Medulla oblongata (tissue), 1 donor: Measurements from ENCODE around the gene OAS2.

Experiments
- DNase-seq: peaks from one replicate; pipeline ENCODE4 v3.0.0-alpha.2; 2015; ENCODE audit errors: extremely low spot score

Gene OAS2, protein sequence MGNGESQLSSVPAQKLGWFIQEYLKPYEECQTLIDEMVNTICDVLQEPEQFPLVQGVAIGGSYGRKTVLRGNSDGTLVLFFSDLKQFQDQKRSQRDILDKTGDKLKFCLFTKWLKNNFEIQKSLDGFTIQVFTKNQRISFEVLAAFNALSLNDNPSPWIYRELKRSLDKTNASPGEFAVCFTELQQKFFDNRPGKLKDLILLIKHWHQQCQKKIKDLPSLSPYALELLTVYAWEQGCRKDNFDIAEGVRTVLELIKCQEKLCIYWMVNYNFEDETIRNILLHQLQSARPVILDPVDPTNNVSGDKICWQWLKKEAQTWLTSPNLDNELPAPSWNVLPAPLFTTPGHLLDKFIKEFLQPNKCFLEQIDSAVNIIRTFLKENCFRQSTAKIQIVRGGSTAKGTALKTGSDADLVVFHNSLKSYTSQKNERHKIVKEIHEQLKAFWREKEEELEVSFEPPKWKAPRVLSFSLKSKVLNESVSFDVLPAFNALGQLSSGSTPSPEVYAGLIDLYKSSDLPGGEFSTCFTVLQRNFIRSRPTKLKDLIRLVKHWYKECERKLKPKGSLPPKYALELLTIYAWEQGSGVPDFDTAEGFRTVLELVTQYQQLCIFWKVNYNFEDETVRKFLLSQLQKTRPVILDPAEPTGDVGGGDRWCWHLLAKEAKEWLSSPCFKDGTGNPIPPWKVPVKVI

DNA sequence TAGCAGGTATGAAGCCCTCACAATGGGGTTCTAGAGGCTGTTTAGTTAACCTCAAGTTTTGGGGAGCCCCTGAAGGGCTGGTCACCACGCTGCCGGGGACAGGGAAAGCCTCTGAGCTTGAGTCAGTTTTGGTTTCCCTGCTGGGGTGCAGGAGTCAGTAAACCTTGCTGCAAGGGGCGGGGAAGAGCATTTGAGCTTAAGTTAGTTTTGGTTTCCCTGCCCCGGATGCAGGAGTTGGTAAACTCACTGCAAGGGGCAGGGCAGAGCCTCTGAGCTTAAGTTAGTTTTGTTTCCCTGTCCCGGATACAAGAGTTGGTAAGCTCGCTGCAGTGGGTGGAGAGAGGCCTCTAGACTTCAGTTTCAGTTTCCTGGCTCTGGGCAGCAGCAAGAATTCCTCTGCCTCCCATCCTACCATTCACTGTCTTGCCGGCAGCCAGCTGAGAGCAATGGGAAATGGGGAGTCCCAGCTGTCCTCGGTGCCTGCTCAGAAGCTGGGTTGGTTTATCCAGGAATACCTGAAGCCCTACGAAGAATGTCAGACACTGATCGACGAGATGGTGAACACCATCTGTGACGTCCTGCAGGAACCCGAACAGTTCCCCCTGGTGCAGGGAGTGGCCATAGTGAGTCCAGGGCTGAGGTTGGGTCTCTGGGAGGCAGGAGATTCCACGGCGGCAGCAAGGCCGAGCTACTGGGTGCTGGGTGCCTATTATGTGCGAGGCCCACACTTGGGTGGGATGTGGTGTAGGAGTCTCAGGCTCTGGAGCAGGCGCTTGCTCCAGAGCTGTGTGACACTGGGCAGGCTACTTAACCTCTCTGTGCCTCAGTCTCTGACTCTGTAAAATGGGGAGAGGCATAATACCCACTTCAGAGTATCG lies at the start of gene OAS2:
Gene OAS2, plus strand, starts transcription at position 357 of the 878 bp plus-strand sequence. Its CDS starts 90 bp downstream, at position 447.
- peak; percentile 78 for DNase-seq

DNA sequence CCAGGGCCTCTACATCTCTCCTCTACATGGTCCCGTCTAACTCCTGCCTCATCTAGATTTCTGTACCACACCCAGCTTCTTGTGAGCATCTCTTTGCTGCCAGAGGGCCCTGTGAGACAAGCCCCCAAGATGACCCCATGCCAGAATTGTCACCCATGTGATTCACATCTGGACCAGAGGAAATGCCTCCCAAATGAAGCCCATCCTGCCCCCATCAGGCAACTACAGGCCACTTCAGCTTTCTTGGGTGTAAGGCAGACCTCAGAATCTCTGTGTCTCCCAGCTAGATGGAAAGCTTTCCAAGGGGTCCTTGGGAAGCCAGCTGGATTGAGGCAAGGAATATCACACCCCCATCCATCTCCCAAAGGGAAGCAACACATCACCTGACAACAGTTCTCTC lies 49.3 kb upstream of the OAS2 start:
- DNase-seq: no peak

DNA sequence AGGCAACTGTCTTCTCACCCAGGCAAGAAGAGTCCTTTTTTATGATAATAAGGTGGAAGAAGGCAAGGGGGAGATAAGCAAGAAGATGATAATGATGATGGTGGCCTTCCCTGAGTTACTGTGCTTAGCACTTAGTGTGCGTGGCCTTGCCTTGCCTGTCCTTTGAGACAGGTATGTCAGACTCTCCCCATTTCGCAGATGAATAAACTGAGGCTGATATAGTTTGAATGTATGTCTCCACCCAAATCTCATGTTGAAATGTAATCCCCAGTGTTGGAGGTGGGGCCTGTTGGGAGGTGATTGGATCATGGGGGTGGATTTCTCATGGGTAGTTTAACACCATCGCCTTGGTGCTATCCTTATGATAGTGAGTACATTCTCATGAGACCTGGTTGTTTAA lies 48.6 kb upstream of the OAS2 start:
- no peak for DNase-seq

DNA sequence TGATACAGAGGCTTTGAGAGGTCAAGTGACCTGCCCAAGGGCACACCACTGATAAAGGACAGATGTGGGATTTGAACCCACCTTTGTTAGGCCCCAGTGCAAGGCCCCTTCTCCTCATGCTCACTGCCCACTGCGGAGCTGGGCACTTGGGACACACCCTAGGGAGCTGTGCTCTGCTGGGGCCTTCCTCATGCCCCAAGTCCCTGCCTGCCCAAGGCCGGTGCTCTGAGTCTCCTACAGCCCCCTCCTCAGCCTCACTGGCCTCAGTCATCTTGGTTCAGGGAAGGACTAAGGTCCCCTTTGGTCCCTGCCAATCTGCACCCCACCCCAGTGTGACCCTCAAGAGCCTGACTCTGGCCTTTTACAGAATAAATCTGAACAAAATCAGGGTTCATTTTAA lies 48.0 kb upstream of the OAS2 start:
- DNase-seq: no peak

GRCh38 chr12:112932485-112933128 lies 45.7 kb upstream of the OAS2 start:
- DNase-seq: no peak

DNA sequence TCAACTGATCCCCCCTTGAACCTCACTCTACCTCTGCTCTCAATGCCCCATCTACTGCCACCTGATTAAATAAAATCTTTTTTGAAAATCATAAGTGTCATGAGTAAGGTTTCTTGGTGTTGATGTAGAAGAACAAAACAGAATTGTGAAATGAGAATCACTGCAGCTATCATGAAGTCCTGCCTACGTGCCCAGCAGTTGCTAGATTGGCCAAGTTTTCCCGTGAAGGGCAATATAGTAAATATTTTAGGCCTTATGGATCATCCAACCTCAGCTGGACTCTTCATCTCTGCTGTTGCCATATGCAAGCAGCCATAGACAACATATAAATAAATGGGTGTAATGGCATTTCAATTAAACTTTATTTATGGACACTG lies 45.2 kb upstream of the OAS2 start:
- no peak for DNase-seq

DNA sequence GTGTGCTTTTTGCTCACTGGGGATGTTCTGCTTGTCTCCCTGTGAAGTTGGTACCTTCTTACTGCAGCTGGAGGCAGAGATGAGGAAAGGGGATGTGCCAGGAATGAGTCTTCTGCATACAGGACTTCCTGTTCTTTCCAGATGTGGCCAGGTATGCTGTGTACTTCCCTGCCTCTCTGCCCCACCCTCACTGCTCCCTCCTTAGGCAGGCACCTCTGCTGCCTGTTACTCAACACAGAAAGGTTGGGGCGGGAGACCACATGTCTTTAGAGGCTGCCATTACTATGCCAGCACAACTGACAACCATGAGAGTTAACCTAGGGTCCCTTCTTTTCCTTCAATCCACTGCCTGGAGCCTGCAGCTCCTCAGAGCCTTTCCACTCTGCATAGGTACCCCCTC lies 42.1 kb upstream of the OAS2 start:
- DNase-seq: no peak

GRCh38 chr12:112936927-112937326 lies 41.4 kb upstream of the OAS2 start:
- DNase-seq: no peak

GRCh38 chr12:112937741-112938719 lies 40.3 kb upstream of the OAS2 start, which contains the start of gene OAS3:
Gene OAS3 (plus strand): TSS chr12:112938474. CDS start chr12:112938531, 57 bp downstream.
- DNase-seq: peak; percentile 79

GRCh38 chr12:112938751-112939150 lies 39.6 kb upstream of the OAS2 start:
- DNase-seq: no peak

DNA sequence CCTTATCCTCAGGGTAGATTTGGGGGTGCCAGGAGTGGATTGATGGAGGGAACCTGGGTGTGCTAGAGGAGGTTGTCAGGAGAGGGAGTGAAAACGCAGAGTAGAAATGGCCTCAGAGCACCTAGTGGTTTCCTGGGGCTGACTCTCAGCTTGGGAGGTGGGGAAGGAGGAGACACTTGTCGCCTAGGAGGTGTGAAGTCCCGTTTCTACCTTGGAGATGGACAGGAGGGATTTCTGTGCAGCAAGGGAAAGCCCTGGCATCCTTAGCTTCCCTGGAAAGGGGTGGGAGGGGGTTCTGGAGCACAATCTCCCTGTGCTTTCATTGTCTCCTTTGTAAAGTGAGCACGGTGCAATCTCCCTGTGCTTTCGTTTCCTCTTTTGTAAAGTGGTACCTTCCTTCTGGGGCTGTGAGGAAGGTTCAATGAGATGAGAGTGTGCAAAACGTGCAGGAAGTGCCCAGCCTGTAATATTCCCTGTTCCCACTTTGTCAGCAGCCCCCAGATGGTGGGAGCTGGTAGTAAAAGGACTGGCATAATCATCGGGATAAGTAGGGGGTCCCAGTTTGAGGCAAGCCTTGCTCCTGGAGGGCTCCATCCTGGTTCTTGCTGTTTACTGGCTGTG lies 38.4 kb upstream of the OAS2 start:
- no peak for DNase-seq

- no peak for DNase-seq
These were observed 36.6 kb upstream of the OAS2 start for GRCh38 chr12:112941528-112942335.

- no peak for DNase-seq
These were observed 35.7 kb upstream of the OAS2 start for GRCh38 chr12:112942572-112942971.

- DNase-seq: no peak
These were observed 34.2 kb upstream of the OAS2 start for GRCh38 chr12:112944024-112944690.

DNA sequence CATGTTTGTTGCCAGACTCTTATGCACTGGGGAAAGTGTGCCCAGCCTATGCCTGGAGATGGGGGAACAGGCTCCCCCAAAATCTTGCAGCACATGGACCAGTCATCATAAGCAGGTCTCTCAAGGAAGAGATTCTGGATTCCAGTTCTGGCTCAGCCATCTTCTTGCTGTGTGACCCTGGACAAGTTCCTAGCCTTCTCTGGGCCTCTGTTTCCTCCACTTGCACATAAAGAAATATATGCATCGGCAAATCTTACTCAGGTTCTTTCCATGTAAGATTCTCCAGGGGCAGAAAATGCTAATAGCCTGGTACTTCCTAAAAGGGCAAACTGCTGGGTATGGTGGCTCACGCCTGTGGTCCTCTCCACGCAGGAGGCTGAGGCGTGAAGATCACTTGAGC lies 32.8 kb upstream of the OAS2 start:
- DNase-seq: no peak

DNA sequence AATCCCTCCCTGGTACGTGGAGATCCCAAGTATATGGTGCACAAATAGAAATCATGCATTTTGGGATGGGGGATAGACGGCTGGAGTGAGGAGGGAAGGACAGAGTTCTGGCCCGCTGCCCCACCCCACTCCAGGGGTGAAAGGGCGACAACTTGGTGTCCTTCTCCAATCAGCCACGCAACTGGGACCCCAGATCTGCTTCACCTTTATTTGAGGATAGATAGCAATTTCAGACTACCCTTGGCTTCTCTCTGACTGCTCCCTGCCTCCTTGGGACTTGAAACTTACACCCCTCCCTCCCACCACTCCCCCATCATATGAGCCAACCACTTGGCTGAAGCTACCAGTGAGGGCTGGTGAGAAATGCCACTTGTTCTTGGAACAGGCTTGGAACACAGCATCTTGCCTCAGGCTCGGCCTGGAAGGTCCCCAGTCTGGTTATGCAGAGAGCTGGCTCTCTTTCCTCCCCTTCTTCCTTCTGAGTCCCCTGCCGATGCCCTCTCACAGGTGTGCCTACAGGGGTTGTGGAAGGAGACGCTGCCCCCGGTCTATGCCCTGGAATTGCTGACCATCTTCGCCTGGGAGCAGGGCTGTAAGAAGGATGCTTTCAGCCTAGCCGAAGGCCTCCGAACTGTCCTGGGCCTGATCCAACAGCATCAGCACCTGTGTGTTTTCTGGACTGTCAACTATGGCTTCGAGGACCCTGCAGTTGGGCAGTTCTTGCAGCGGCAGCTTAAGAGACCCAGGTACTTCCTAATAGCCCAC lies 31.9 kb upstream of the OAS2 start:
- DNase-seq: peak; percentile 19

GRCh38 chr12:112947314-112947713 lies 31.0 kb upstream of the OAS2 start:
- DNase-seq: no peak

GRCh38 chr12:112947761-112948160 lies 30.6 kb upstream of the OAS2 start:
- DNase-seq: no peak
